NCI-H1436 (cell line): Measurements from ENCODE around the gene RXFP3.
"Not testable (repeated sequence)": the region's sequence is repeated elsewhere in the genome, so short reads cannot be mapped to it uniquely, and the experiment has no call there.

Experiments used
- DNase-seq: peaks from one replicate; lab custom pipeline; 2025; lab: John Stamatoyannopoulos, UW

Gene RXFP3, protein sequence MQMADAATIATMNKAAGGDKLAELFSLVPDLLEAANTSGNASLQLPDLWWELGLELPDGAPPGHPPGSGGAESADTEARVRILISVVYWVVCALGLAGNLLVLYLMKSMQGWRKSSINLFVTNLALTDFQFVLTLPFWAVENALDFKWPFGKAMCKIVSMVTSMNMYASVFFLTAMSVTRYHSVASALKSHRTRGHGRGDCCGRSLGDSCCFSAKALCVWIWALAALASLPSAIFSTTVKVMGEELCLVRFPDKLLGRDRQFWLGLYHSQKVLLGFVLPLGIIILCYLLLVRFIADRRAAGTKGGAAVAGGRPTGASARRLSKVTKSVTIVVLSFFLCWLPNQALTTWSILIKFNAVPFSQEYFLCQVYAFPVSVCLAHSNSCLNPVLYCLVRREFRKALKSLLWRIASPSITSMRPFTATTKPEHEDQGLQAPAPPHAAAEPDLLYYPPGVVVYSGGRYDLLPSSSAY

DNA sequence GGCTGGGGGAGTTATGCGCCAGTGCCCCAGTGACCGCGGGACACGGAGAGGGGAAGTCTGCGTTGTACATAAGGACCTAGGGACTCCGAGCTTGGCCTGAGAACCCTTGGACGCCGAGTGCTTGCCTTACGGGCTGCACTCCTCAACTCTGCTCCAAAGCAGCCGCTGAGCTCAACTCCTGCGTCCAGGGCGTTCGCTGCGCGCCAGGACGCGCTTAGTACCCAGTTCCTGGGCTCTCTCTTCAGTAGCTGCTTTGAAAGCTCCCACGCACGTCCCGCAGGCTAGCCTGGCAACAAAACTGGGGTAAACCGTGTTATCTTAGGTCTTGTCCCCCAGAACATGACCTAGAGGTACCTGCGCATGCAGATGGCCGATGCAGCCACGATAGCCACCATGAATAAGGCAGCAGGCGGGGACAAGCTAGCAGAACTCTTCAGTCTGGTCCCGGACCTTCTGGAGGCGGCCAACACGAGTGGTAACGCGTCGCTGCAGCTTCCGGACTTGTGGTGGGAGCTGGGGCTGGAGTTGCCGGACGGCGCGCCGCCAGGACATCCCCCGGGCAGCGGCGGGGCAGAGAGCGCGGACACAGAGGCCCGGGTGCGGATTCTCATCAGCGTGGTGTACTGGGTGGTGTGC lies at the start of gene RXFP3:
RXFP3 (plus strand) TSS at position 6 of the 636 bp plus-strand sequence; CDS start at position 361, 355 bp downstream.
- DNase-seq, result no peak

DNA sequence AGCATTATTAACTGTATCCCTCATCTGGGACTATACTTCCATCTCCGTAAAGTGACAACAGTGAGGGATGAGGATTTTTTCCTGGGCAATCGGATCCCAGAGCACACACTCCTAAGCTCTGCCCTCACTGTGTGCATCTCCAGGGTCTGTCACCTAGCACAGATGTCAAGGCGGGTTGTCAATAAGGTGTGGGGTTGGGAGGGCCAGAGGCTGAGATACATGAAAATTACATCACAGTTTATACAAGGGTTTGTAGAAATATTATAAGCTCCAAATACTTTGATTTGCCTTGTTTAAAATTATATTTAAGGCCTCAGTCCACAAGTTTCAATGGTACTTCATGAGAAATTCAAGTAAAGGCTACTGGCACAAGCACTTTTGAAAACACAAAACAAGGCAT lies 48.9 kb upstream of the RXFP3 start:
- no peak for DNase-seq

DNA sequence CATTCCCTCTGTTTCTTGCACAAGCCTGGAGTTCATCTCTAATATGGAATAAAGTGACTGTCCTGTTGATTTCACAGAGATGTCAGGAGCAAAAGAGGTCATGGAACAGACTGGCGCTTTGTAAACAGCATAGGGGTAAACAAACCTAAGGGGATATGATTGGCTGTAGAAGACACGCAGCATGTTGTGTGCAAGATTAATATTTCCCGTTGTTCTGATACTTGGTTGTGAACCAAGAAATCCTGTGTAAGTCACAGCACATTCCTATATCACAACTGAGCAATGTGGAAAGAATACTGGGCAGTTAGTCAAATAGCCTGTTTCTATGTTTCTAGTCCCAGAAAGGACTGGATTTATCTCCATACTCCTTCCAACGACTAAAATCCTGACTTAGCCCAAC lies 47.6 kb upstream of the RXFP3 start:
- DNase-seq, result no peak

DNA sequence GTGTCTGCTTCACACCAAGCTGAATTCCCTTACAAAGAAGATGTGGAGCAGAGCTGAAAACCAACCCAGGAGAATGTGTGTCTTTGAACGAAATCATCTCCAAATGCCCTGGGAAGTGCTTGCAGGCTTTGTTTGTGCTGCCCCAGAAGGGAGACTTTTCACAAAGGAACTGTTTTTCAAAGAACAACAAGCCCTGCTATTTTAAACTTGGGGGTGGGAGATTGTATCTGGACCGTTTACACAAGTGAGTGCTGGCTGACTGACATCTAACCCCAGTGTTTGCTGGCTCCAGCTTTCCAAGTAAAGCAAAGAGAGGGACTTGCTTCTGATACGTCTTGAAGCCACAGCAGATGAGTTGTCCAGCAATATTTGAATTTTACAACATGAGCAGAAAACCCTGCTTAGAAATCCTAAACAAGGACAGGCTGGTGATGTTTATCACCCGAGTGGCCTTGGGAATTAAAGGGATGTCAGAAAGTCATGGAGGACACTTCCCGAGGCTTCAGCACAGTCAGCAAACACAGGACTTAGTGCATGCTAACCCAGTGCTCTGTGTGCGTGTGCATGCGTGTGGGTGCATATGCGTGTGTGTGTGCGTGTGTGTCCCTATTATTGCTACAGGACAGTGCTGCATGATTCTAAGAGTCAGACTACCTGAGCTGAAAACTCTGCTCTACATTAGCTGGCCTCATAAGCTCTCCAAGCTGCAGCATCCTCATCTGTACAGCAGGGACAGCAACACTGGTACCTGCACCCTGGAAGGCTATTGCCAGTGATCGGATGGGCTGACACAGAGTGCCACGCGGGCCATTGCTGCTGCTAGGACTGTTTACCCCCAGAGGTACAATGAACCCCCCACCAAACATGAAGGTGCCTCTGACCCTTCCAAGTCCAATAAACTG lies 45.8 kb upstream of the RXFP3 start:
- no peak for DNase-seq

DNA sequence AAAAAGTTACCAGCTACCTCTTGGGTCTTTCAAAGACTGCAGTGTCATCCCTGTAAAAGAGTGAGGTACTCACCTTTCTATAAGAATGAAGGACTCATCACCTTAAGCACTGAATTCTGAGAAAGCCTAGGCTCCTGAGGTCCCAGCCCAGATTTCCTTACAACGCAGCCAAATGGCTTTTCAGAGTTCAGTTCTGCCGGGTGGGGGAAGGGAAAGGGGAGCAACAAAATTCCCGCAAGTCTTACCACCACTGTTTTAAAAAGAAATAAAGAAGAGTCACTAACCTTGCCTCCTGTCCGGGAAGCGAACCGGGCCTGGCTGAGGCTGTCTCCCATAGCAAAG lies 44.8 kb upstream of the RXFP3 start:
- no peak for DNase-seq

DNA sequence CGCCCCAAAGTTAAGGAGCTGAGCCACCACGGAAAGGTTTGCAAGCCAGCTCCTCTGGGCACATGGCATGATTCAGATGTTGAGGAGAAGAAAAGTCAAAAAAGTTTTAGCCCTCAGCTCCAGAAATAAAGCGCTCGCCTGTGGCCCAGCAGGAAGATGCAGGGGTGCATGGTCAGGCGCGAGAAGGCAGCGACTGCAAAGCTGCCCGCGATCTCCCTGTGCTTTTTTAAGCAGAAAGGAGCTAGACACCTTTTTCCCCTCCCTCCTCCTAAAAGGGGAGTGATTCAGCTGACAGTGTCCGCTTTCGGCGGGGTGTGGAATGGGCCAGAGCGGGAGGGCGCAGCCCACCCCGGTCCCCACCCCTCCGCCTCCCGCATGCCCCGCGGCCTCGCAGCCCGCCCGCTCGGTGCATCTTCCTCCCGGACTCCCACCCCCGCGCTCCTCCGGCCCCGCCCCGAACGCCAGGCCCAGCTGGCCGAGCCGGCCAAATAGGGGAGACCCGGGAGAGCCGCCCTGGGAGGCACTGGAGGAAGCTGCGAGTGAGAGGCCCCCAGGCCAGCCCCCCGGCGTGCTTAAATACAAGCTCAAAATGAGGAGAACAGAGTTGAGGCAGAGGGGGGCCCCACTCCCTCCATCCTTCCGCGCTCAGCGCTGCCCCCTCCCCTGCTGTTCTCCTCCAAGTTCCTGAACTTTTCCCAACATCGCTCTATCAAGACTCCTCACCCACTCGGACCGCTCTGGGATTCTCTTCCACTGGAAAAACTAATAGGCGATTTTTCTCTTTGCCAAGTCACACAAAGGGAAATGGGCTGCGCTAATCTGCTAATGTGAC lies 44.2 kb upstream of the RXFP3 start, which contains the start of gene ADAMTS12:
ADAMTS12 (minus strand) TSS at position 203 of the 832 bp plus-strand sequence; CDS start at position 69, 134 bp downstream.
- DNase-seq, result no peak

DNA sequence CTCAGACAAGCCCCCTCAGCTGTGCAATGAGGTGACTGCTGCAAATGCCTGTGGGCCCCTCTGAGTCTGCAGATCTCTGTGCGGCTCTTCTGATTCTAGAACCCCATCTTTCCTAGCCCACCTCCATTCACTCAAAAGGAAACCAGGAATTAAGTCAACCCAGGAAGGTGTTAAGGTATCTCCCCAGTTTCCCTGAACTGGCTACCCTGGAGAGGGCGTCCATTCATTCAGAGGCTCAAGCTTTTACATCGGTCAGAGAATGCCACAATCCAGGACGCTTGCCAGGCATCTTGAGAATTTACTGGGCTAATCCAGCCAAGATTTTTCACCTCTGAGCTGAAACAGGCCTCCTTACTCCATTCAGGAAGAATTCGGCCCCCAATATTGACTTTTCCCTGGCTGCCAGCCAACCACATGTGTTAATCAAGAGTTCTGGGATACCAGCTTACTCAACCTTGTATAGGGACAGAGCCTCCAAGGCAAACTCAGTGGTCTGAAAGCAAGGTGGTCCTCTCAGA lies 43.5 kb upstream of the RXFP3 start:
- DNase-seq, result no peak

DNA sequence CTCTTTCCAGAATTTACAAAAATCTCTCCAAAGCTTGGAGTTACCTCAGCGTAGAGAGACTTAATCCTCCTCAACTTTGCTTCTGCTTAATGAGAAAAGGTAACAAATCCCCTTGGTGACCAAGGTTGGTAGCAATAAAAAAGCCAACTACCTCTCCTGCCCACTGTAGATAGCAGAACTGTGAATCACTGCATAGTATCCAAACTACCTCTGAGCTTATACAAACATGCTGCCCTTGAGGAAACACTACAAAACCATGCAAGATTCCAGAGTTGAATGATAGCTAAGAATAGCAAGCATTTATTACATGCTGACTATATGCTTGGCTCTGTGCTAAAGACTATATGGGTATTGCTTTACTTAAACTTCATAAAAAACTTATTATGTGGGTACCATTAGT lies 41.6 kb upstream of the RXFP3 start:
- DNase-seq, result no peak

DNA sequence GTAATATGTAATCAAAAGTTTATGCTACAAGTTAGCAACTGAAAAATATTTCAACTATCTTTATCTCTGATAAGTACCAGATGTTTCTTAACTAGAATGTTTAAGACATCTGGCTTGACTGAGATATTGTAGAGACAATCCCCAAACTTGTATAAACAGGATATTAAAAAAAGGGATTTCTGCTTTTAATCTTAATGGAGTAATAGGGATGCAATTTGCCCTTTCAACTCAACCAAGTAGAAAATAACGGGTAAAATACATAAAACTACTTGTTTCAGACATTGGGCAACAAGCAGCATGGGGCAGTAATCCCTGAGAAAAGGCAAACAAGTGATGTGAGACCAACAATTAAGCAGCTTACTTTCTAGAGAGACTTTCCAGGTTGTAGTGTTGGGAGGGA lies 35.0 kb upstream of the RXFP3 start:
- DNase-seq, result no peak

DNA sequence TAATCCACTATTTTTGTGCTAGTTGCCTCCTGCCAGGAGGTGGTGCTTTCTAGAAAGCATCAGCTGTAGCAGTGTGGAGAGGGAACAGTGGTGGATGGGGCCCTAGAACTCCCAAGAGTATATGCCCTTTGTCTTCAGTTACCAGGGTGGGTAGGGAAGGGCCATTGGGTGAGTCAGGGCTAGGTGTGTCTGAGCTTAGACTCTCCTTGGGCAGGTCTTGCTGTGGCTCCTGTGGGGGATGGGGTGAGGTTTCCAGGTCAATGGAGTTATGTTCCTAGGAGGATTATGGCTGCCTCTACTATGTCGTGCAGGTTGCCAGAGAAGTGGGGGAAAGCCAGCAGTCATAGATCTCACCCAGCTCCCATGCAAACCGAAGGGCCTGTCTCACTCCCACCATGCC lies 33.1 kb upstream of the RXFP3 start:
- DNase-seq, result no peak

DNA sequence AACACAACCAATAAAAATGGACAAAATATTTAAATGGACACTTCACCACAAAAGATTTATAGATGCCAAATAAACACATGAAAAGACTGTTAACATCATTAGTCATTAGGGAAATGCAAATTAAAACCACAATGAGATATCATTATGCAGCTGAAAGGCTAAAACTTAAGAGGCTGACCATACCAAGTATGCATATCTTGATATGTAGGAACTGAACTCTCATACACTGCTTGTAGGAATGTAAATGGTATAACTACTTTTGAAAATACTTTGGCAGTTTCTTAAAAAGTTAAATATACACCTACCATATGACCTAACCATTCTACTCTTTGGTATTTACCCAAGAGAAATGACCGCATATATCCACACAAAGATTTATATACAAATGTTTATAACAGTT lies 30.8 kb upstream of the RXFP3 start:
- DNase-seq, result no peak

DNA sequence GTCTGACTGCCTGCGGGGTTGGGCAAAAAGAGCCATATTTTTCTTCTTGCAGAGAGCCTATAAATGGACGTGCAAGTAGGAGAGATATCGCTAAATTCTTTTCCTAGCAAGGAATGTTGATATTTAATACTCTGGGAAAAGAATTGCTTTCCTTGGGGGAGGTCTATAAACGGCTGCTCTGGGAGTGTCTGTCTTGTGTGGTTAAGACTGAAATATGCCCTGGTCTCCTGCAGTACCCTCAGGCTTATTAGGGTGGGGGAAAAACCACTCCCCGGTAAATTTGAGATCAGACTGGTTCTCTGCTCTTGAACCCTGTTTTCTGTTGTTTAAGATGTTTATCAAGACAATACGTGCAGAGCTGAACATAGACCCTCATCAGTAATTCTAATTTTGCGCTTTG lies 29.9 kb upstream of the RXFP3 start:
- not testable (repeated sequence) for DNase-seq

DNA sequence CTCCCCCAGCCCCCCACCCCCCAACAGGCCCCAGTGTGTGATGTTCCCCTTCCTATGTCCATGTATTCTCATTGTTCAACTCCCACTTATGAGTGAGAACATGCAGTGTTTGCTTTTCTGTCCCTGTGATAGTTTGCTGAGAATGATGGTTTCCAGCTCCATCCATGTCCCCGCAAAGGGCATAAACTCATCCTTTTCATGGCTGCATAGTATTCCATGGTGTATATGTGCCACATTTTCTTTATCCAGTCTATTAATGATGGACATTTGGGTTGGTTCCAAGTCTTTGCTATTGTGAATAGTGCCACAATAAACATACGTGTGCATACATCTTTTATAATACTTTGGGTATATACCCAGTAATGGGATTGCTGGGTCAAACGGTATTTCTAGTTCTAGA lies 21.3 kb upstream of the RXFP3 start:
- DNase-seq, result not testable (repeated sequence)

DNA sequence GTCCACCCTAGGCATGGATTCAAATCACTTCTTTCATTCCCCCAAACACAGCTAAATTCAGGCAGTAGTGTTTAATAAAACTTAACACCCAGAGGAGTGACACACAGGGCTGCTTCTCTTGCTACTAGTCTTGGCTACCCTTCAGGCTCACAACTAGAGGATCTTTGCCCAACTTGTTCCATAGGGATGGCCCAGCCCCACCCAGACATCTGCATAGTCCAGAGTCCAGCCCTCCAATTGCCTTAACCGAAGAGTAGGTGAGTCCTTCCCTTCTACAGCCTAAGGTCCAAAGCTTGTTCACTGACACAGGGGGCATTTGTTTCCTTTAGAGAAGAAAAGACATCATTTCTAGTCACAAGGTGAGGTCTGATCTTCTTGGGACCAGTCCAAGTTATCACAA lies 15.2 kb upstream of the RXFP3 start:
- DNase-seq, result no peak

DNA sequence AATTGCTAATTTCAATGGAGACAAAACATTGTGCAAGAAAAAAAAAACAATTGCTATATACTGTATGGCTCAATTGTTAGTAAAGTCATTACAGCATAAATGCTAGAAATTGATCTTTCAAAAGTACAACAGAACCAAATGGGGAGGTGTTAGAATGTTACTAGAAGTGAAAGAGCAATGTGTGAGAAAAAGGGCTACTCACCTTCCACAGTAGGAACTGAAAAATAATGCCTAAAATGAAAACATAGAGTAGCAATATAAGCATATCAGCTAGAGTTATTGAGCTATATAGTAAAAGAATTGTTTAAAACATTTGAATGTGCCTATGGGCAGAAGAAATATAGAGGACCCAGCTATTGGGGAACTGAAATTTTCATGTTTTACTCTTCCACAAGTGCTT lies 10.9 kb upstream of the RXFP3 start:
- no peak for DNase-seq

DNA sequence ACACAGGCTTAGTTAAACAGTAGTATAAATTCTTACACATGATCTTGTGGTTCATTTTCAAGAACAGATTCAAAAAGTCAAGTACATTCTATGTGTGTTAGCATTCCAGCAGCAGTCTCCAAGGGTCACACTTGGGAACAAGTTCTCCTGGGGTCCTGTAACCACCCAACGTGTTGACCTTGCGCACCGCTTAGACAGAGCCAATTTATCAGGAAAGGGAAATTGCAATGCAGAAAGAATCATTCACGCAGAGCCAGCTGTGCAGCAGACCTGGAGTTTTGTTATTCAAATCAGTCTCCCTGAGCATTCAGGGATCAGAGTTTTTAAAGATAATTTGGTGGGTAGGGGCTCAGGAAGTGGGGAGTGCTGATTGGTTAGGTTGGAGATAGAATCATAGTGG lies 8.5 kb upstream of the RXFP3 start:
- no peak for DNase-seq

DNA sequence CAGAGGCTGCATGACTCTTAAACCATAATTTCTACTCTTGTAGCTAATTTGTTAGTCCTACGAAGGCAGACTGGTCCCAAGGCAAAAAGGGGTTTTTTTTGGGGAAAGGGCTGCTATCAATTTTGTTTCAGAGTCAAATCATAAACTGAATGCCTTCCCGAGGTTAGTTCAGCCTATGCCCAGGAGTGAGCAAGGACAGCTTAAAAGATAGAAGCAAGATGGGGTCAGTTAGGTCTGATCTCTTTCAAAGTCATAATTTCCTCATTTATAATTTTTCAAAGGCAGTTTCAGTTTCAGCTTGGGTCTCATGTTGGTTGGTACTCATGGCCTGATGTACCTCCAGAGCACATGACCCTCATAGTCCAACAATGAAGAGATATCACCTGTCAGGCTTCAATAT lies 7.9 kb upstream of the RXFP3 start:
- DNase-seq, result no peak

DNA sequence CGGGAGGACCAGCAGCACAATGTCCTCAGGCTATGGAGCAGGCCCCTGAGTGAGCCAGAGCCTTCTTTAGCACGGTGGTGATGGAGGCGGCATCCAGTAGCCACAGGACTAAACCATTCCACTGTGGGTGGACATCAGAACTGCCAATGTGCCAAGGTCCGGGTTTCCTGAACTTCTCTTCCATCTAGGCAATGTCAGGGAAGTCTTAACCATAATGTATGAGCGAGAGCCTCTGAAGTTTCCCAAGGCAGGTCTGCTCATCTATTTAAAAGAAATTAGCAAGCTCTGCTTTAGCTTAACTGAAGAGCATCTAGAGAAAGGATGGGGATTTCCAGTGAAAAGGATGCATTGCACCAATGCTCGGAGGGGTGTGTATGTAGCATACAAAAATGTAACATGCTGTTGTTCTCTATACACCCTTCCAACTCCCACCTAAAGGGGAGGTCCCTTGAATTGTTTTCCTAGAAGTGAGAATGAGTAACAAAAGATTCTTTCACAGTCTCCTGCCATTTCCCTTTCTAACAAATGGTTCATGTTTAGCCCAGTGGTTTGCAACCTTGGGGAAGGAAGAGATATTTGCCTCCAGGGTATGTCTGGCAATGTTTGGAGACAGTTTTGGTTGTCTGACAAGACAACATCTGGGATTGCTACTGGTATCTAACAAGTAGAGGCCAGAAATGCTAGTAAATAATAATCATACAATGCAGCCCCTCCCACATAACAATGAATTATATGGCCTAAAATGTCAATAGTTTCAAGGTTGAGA lies 6.1 kb upstream of the RXFP3 start:
- no peak for DNase-seq

DNA sequence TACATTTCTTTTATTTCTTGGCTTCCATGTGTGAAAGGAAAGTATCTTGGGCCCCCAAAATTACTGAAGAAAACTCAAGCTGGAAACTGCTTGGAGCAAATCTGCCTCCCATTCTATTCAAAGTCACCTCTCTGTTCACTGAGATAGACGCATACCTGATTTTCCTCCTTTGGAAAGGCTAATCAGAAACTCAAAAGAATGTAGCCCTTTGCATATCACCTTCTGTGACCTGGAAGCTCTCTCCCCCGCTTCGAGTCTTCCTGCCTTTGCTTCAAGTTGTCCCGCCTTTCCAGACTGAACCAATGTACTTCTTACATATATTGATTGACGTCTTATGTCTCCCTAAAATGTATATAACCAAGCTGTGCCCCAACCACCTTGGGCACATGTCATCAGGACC lies 5.0 kb upstream of the RXFP3 start:
- no peak for DNase-seq

DNA sequence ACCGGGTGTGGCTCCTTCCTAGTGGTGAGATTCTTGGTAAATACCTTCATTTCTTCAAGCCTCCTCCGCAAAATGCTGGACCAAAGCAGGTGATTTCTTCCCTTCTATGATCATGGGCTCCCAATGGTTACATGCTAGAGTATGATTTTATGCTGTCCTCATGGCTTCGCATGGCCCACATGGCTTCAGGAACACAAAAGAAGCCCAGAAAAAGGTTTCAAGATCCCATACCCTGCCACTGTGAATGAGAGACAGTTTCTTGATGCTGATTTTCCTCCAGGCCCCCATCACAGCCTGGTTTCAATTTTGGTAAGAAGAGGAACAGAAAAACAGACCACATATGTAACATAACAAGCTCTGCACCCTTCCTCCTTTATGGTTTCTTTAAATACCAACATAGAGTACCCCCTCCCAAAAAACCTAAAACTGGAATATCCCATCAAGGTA lies 2.4 kb upstream of the RXFP3 start:
- DNase-seq, result no peak

DNA sequence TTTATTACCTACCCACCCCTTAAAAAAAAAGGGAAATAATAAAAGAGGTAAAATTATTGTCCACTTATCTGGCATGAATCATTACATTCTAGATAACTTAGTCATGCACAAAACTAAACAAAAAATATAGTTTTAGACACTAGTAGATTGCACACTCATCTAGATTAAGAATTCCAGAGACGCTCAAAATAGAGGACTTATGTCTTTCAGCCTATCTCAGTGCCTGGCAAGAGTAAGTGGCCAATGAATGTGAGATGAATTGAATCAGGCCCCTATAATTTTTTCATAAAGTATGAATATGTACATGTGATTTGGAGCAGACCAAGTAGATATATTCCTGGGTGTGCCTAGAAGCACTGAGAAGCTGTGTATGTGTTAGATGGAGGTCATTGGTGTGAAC lies 2.0 kb upstream of the RXFP3 start:
- DNase-seq, result no peak
